Left ventricle myocardium inferior (tissue), 1 donor: ENCODE measurements around the gene TMCO4. TPM values are rescaled to one million over a fixed set of nuclear protein-coding genes. Genes with fewer than 3 reads are reported as not detected.

Experiments
- DNase-seq: peaks from one replicate; pipeline ENCODE4 v3.0.0-alpha.2; 2020
- H3K27ac ChIP-seq: fragments of 200-600 bp; replicated peaks from 2 replicates; pipeline ENCODE4 v1.8.0; 2021
- H3K27me3 ChIP-seq: fragments of 200-600 bp; 2 replicates; pipeline ENCODE4 v1.8.0; 2021; ENCODE audit warnings: low read depth
- H3K36me3 ChIP-seq: fragments of 200-600 bp; 2 replicates; pipeline ENCODE4 v1.8.0; 2021
- H3K4me1 ChIP-seq: fragments of 200-600 bp; 2 replicates; pipeline ENCODE4 v1.8.0; 2021
- H3K4me3 ChIP-seq: fragments of 200-600 bp; 2 replicates; pipeline ENCODE4 v1.8.0; 2021; ENCODE audit warnings: mild to moderate bottlenecking, moderate library complexity
- H3K9me3 ChIP-seq: fragments of 200-600 bp; replicated peaks from 2 replicates; pipeline ENCODE4 v1.8.0; 2021
- CTCF ChIP-seq: fragments of 200-600 bp; IDR thresholded peaks from 2 replicates; pipeline ENCODE4 v1.8.0; 2021; ENCODE audit warnings: antibody characterized with exemption, mild to moderate bottlenecking, borderline replicate concordance
- intact Hi-C: fragments of 100-400 bp; cut with micrococcal nuclease; formaldehyde crosslinking; loops from one replicate; pipeline ENCODE4 v1.11.0; 2022
- total RNA-seq: library from RNA; stranded (reverse); fragmentation: NEBNext Ultra II Directional; extraction: Animal tissue kit (Norgen Biotek cat#: 25700); gene quantifications from one replicate; pipeline ENCODE4 v1.2.1, GENCODE V29; 2021
- donor health status: DM: no; HTN: yes; CAD: no; lungs with severe emphysema.

The TMCO4 gene
- total RNA-seq, 1 donor from 2014 or later, result 8.6 TPM

- intact Hi-C loops, result loop anchor here (5.0 kb wide), 1 partner anchor 298 kb away; no protein-coding TSS in a partner anchor
- Histone ChIP-seq H3K9me3 (no peaks in the 10 kb centered on the region), H3K27ac (peak overlapping the region; percentile 92), H3K4me3 (peak overlapping the region; percentile 87), H3K4me1 (peaks cover 78% of the 10 kb centered on the region), H3K27me3 (peaks cover 4% of the 10 kb centered on the region), H3K36me3 (no peaks in the 10 kb centered on the region)
- TF ChIP-seq CTCF, result no peak
- DNase-seq, result no peak
Measured at GRCh38 chr1:19645411-19646251, 154.1 kb downstream of the TMCO4 start.

DNA sequence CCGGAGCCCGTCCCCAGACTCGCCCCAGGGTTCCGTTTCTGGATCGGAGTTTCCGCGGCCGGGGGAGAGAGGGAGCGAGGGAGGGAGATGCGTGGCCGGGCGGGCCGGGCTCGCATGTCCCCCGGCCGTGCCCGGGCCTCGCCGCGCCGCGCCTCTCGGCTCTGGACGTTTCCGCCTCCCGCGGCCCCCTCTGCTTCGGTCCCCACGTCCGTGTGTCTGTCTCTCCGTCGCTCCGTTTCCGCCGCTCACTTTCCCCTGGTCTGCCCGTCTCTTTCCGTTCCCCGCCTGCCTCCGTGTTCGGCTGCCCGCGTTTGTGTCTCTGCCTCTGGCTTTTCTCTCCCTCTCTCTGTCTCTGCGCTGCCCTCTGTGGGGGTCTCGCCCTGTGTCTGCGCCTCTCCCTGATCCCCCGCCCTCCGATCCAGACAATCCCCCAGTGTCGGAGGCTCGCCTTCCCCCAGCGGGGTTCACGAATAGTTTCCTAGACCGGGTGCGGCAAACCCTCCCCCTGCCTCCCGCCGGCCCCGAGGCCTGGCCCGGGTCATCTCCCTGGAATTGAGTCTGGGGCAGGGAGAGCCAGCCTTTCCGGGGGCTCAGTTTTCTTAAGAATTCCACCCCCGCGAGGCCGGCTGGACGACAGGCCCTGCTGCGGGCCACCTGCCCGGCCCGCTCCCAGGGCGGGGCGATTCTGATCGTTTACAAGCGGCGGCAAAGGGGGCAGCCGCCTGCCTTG is 154.9 kb downstream of the TMCO4 start:
- H3K36me3 ChIP-seq, result no peaks in the 10 kb centered on the region

DNA sequence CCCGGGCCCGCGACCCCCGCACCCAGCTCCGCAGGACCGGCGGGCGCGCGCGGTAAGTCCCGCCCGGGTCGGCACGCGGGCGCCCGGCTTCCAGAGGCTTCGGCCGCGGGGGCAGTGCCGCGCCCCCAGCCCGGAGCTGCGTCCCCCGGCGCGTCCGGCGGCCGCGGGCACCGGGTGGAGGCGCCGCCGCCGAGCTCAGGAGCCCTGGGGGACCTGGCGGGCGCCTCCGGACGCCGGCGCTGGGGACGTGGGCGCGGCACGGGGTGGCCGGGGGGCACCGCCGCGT is 155.4 kb downstream of the TMCO4 start:
- H3K4me1 ChIP-seq, result peaks cover 67% of the 10 kb centered on the region
- H3K27me3 ChIP-seq, result peaks cover 4% of the 10 kb centered on the region
- H3K36me3 ChIP-seq, result no peaks in the 10 kb centered on the region
- intact Hi-C loops, result no loop called here
- DNase-seq, result no peak
- no peaks in the 10 kb centered on the region for H3K9me3 ChIP-seq
- peak overlapping the region; percentile 92 for H3K27ac ChIP-seq
- no peak for TF ChIP-seq CTCF
- H3K4me3 ChIP-seq, result peak overlapping the region; percentile 87

More for the DNA sequence above, 154.9 kb downstream of the TMCO4 start:
- Histone ChIP-seq H3K4me3 (peak overlapping the region; percentile 87), H3K4me1 (peaks cover 72% of the 10 kb centered on the region), H3K27ac (peak overlapping the region; percentile 92), H3K9me3 (no peaks in the 10 kb centered on the region), H3K27me3 (peaks cover 4% of the 10 kb centered on the region)
- DNase-seq, result peak; percentile 48
- no peak for TF ChIP-seq CTCF
- intact Hi-C loops, result loop anchor here (5.0 kb wide), 1 partner anchor 298 kb away; no protein-coding TSS in a partner anchor

- TF ChIP-seq CTCF, result no peak
- Histone ChIP-seq H3K4me1 (peaks cover 62% of the 10 kb centered on the region), H3K27me3 (peaks cover 4% of the 10 kb centered on the region), H3K9me3 (no peaks in the 10 kb centered on the region), H3K4me3 (peak within 1 kb of the TSS; percentile 87), H3K36me3 (no peaks in the 10 kb centered on the region), H3K27ac (peak within 1 kb of the TSS; percentile 92)
- peak; percentile 84 for DNase-seq
- intact Hi-C loops, result no loop called here
Measured at GRCh38 chr1:19643602-19644394, 155.9 kb downstream of the TMCO4 start, which contains the start of gene NBL1. TSS of gene NBL1 (plus strand) at chr1:19644311. CDS start at chr1:19655031, 10,720 bp downstream.

DNA sequence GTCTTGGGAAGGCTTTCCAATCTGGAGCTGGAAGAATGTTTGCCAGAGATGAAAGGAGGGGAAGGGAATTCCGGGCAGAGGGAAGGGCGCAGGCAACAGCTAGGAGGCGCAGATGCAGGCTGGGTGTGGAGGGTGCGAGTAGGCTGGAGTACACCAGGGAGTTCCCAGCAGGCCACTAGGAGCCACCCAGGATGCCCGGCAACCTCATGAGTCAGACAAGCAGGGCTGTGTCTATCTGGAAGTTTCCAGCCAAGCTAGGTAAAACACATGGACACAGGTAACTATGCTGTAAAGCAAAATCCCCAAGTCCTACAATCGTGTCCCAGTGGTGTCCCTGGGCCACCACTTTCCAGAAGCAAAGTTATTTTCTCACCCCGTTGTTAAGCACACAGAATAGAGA is 156.6 kb downstream of the TMCO4 start:
- no peak for TF ChIP-seq CTCF
- Histone ChIP-seq H3K4me1 (peaks cover 55% of the 10 kb centered on the region), H3K4me3 (peak overlapping the region; percentile 87), H3K9me3 (no peaks in the 10 kb centered on the region), H3K36me3 (no peaks in the 10 kb centered on the region), H3K27ac (peak overlapping the region; percentile 92), H3K27me3 (peaks cover 4% of the 10 kb centered on the region)
- intact Hi-C loops, result no loop called here
- no peak for DNase-seq
